OCI-LY3 (cell line): ENCODE data around the gene ATRN.

Experiments
- CTCF ChIP-seq: fragments of 200-600, 300-600 bp; sonication (generic); IDR thresholded peaks from 2 replicates; pipeline ENCODE4 v1.5.1; 2014; ENCODE audit warnings: antibody characterized with exemption, low read length, low read depth
- EZH2phosphoT487 ChIP-seq: fragments of 200-600 bp; shearing (Covaris generic); IDR thresholded peaks from 2 replicates; pipeline ENCODE4 v1.6.1; 2018; ENCODE audit warnings: antibody characterized with exemption, mixed run types, low read depth

DNA sequence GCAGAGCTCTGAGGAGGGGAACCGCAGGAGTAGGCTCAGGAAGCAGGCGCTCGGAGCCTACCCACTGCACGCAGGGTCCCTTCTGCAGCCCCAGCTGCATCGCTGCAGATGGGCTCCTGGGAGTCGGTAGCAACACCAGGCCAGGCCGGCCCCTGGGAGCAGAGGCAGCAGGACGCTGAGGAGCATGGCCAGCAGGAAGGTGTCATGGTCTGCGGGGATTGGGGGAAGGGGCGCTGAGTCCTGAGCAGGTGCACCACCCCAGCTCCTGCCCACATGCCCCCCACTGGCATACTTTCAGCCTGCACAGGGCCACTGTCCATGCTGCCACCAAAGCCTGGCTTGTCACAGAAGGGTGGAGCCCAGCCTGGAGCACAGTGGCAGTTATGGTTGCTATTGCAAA is 200.1 kb downstream of the ATRN start:
- TF ChIP-seq CTCF (no peak), EZH2phosphoT487 (no peak)
